ENCODE measurements around the gene TIAM1.

GRCh38 chr21:31232344-31232743, 111.7 kb downstream of the TIAM1 start:
- TF ChIP-seq MAX (IDR thresholded peaks at IDR 0.05) (no peak), GABPA (IDR thresholded peaks at IDR 0.05; ENCODE audit: borderline replicate concordance, insufficient read depth, low read length) (no peak), SP1 (IDR thresholded peaks at IDR 0.05; ENCODE audit: low read depth, low read length) (no peak), GTF2F1 (IDR thresholded peaks at IDR 0.05; ENCODE audit: borderline replicate concordance, low read depth, low read length) (no peak), JUN (IDR thresholded peaks at IDR 0.05; ENCODE audit: low read depth, low read length) (no peak), USF2 (IDR thresholded peaks at IDR 0.05; ENCODE audit: low read length) (no peak), KDM5A (IDR thresholded peaks at IDR 0.05; ENCODE audit: low read length) (no peak), MAFK (IDR thresholded peaks at IDR 0.05; ENCODE audit: low read depth, low read length) (no peak), CHD1 (IDR thresholded peaks at IDR 0.05; ENCODE audit: low read depth, low read length) (no peak), BRCA1 (IDR thresholded peaks at IDR 0.05; ENCODE audit: low read depth, low read length) (no peak), RBBP5 (IDR thresholded peaks at IDR 0.05; ENCODE audit: borderline replicate concordance, low read depth, low read length) (no peak), POLR2A (IDR thresholded peaks at IDR 0.05; ENCODE audit: control extremely low read depth in 1 of 2, low read depth in 2 of 2, low read length in 2 of 2) (no peak)
- TF ChIP-seq, protein P1, sequence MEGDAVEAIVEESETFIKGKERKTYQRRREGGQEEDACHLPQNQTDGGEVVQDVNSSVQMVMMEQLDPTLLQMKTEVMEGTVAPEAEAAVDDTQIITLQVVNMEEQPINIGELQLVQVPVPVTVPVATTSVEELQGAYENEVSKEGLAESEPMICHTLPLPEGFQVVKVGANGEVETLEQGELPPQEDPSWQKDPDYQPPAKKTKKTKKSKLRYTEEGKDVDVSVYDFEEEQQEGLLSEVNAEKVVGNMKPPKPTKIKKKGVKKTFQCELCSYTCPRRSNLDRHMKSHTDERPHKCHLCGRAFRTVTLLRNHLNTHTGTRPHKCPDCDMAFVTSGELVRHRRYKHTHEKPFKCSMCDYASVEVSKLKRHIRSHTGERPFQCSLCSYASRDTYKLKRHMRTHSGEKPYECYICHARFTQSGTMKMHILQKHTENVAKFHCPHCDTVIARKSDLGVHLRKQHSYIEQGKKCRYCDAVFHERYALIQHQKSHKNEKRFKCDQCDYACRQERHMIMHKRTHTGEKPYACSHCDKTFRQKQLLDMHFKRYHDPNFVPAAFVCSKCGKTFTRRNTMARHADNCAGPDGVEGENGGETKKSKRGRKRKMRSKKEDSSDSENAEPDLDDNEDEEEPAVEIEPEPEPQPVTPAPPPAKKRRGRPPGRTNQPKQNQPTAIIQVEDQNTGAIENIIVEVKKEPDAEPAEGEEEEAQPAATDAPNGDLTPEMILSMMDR (IDR thresholded peaks at IDR 0.05; ENCODE audit: control extremely low read depth in 1 of 3, insufficient read depth in 1 of 3, low read depth in 1 of 3, low read length in 3 of 3), result no peak
- TF ChIP-seq, protein P2, sequence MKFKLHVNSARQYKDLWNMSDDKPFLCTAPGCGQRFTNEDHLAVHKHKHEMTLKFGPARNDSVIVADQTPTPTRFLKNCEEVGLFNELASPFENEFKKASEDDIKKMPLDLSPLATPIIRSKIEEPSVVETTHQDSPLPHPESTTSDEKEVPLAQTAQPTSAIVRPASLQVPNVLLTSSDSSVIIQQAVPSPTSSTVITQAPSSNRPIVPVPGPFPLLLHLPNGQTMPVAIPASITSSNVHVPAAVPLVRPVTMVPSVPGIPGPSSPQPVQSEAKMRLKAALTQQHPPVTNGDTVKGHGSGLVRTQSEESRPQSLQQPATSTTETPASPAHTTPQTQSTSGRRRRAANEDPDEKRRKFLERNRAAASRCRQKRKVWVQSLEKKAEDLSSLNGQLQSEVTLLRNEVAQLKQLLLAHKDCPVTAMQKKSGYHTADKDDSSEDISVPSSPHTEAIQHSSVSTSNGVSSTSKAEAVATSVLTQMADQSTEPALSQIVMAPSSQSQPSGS (IDR thresholded peaks at IDR 0.05; ENCODE audit: low read length), result no peak
